ENCODE data around the gene TTC1. TPM values are rescaled to one million over a fixed set of nuclear protein-coding genes. Genes with fewer than 3 reads are reported as not detected.
"Not testable (repeated sequence)": the region's sequence is repeated elsewhere in the genome, so short reads cannot be mapped to it uniquely, and the experiment has no call there.

The TTC1 gene
- total RNA-seq, 1 experiment from 2014 or later, result 67.6 TPM

- CTCF ChIA-PET, result no interaction called here
- intact Hi-C loops (cut with micrococcal nuclease; ENCODE audit: unreplicated experiment) (no loop called here), in situ Hi-C loops (cut with HindIII; ENCODE audit: low pct_unique_long_range_greater_than_20kb, low sequenced_read_pairs) (no loop called here)
- POLR2A ChIA-PET, result no interaction called here
- no peak for ATAC-seq
- DNase-seq (ENCODE audit: low read depth, low spot score), result no peak
- Histone ChIP-seq H3K36me3 (ENCODE audit: control insufficient read depth, insufficient read depth, low read length) (no peaks in the 10 kb centered on the region), H3K9me3 (ENCODE audit: control insufficient read depth, insufficient read depth, low read depth, low read length) (no peaks in the 10 kb centered on the region), H3K27me3 (ENCODE audit: control insufficient read depth, insufficient read depth, low read length) (peaks cover 3% of the 10 kb centered on the region; the same call in 1 of the 2 replicates), H3K27ac (ENCODE audit: low read length) (no peak overlapping the region), H3K4me1 (ENCODE audit: control insufficient read depth, insufficient read depth, low read length) (no peaks in the 10 kb centered on the region), H3K4me3 (ENCODE audit: low read depth in 2 of 2, low read length in 2 of 2) (no peak overlapping the region)
- no peak for TF ChIP-seq CTCF (IDR thresholded peaks at IDR 0.05)
- no peak for TF ChIP-seq REST (IDR thresholded peaks at IDR 0.05; ENCODE audit: insufficient read depth in 1 of 2, low read depth in 2 of 2, low read length in 1 of 2)
- TF ChIP-seq TCF7L2 (IDR thresholded peaks at IDR 0.05; ENCODE audit: low read depth, low read length), result no peak
- TF ChIP-seq SIN3A (IDR thresholded peaks at IDR 0.05; ENCODE audit: borderline replicate concordance, insufficient read depth, low read depth, low read length), result no peak
- no peak for TF ChIP-seq POLR2AphosphoS5 (IDR thresholded peaks at IDR 0.05; ENCODE audit: low read depth, low read length)
- BruUV-seq (replicated peaks), result no TSS peak
Observed at GRCh38 chr5:160001457-160001856, 7.5 kb upstream of the TTC1 start.

GRCh38 chr5:160007514-160007913 lies 1.4 kb upstream of the TTC1 start:
- Histone ChIP-seq H3K9me3 (ENCODE audit: control insufficient read depth, insufficient read depth, low read depth, low read length) (no peaks in the 10 kb centered on the region), H3K4me3 (ENCODE audit: low read depth in 2 of 2, low read length in 2 of 2) (no peak overlapping the region), H3K36me3 (ENCODE audit: control insufficient read depth, insufficient read depth, low read length) (peaks cover 17% of the 10 kb centered on the region), H3K27me3 (ENCODE audit: control insufficient read depth, insufficient read depth, low read length) (no peaks in the 10 kb centered on the region), H3K4me1 (ENCODE audit: control insufficient read depth, insufficient read depth, low read length) (peaks cover 15% of the 10 kb centered on the region), H3K27ac (ENCODE audit: low read length) (no peak overlapping the region)
- TF ChIP-seq SIN3A (IDR thresholded peaks at IDR 0.05; ENCODE audit: borderline replicate concordance, insufficient read depth, low read depth, low read length), result no peak
- TF ChIP-seq REST (IDR thresholded peaks at IDR 0.05; ENCODE audit: insufficient read depth in 1 of 2, low read depth in 2 of 2, low read length in 1 of 2), result no peak
- no peak for TF ChIP-seq POLR2AphosphoS5 (IDR thresholded peaks at IDR 0.05; ENCODE audit: low read depth, low read length)
- no peak for TF ChIP-seq TCF7L2 (IDR thresholded peaks at IDR 0.05; ENCODE audit: low read depth, low read length)
- DNase-seq (ENCODE audit: low read depth, low spot score) (no peak), ATAC-seq (no peak)
- intact Hi-C loops (cut with micrococcal nuclease; ENCODE audit: unreplicated experiment) (no loop called here), in situ Hi-C loops (cut with HindIII; ENCODE audit: low pct_unique_long_range_greater_than_20kb, low sequenced_read_pairs) (no loop called here)
- BruUV-seq (replicated peaks), result no TSS peak
- POLR2A ChIA-PET, result no interaction called here
- CTCF ChIA-PET, result interaction anchor here (1.0 kb wide), 1 partner anchor 555 kb away, joined by 3 read pairs; no protein-coding TSS in a partner anchor

- H3K27me3 ChIP-seq (ENCODE audit: control insufficient read depth, insufficient read depth, low read length); DNase-seq (ENCODE audit: low read depth, low spot score); in situ Hi-C loops (cut with HindIII; ENCODE audit: low pct_unique_long_range_greater_than_20kb, low sequenced_read_pairs); H3K9me3 ChIP-seq (ENCODE audit: control insufficient read depth, insufficient read depth, low read depth, low read length); POLR2A ChIA-PET; ATAC-seq; intact Hi-C loops (cut with micrococcal nuclease; ENCODE audit: unreplicated experiment); BruUV-seq (replicated peaks): not testable (repeated sequence)
- Histone ChIP-seq H3K4me3 (ENCODE audit: low read depth in 2 of 2, low read length in 2 of 2) (peak overlapping the region; percentile 94 to 98), H3K27ac (ENCODE audit: low read length) (peak overlapping the region; percentile 60; the same call in 1 of the 2 replicates), H3K4me1 (ENCODE audit: control insufficient read depth, insufficient read depth, low read length) (peaks cover 15% of the 10 kb centered on the region), H3K36me3 (ENCODE audit: control insufficient read depth, insufficient read depth, low read length) (peaks cover 23% of the 10 kb centered on the region)
- CTCF ChIA-PET, result interaction anchor here (2.3 kb wide), 1 partner anchor 13 kb away, joined by 12 read pairs; no protein-coding TSS in a partner anchor
Observed at GRCh38 chr5:160008529-160008876, 436 bp upstream of the TTC1 start.

Measured in Panc1 (cell line).